ENCODE results near the gene CNTNAP2.

Gene CNTNAP2

GRCh38 chr7:147978651-147979050 is 1862.0 kb downstream of the CNTNAP2 start:
- no peak for DNase-seq (ENCODE audit: low read depth)

GRCh38 chr7:147980826-147981813 is 1864.5 kb downstream of the CNTNAP2 start:
- TF ChIP-seq CTCF (conservative IDR thresholded peaks at IDR 0.05; ENCODE audit: control insufficient read depth, insufficient read depth, low read depth, low read length) = no peak
- H3K4me3 ChIP-seq (ENCODE audit: control insufficient read depth, low read depth, low read length) = no peak overlapping the region
- DNase-seq (ENCODE audit: low read depth) = no peak

More at GRCh38 chr7:147978651-147979050, 1862.0 kb downstream of the CNTNAP2 start:
- no peak overlapping the region for H3K4me3 ChIP-seq (ENCODE audit: control insufficient read depth, low read depth, low read length)
- TF ChIP-seq CTCF (conservative IDR thresholded peaks at IDR 0.05; ENCODE audit: control insufficient read depth, insufficient read depth, low read depth, low read length) = no peak

- no peak for TF ChIP-seq CTCF (conservative IDR thresholded peaks at IDR 0.05; ENCODE audit: control insufficient read depth, insufficient read depth, low read depth, low read length)
These were observed 1865.7 kb downstream of the CNTNAP2 start for GRCh38 chr7:147982307-147982706.

GRCh38 chr7:147984265-147984664 is 1867.7 kb downstream of the CNTNAP2 start:
- TF ChIP-seq CTCF (conservative IDR thresholded peaks at IDR 0.05; ENCODE audit: control insufficient read depth, insufficient read depth, low read depth, low read length) = no peak
- H3K4me3 ChIP-seq (ENCODE audit: control insufficient read depth, low read depth, low read length) = no peak overlapping the region
- no peak for DNase-seq (ENCODE audit: low read depth)

More at GRCh38 chr7:147982307-147982706, 1865.7 kb downstream of the CNTNAP2 start:
- no peak overlapping the region for H3K4me3 ChIP-seq (ENCODE audit: control insufficient read depth, low read depth, low read length)
- DNase-seq (ENCODE audit: low read depth) = no peak

GRCh38 chr7:147990079-147990478 is 1873.5 kb downstream of the CNTNAP2 start:
- no peak for TF ChIP-seq CTCF (conservative IDR thresholded peaks at IDR 0.05; ENCODE audit: control insufficient read depth, insufficient read depth, low read depth, low read length)
- H3K4me3 ChIP-seq (ENCODE audit: control insufficient read depth, low read depth, low read length) = no peak overlapping the region
- no peak for DNase-seq (ENCODE audit: low read depth)

GRCh38 chr7:147990942-147991341 is 1874.3 kb downstream of the CNTNAP2 start:
- no peak overlapping the region for H3K4me3 ChIP-seq (ENCODE audit: control insufficient read depth, low read depth, low read length)
- no peak for DNase-seq (ENCODE audit: low read depth)
- TF ChIP-seq CTCF (conservative IDR thresholded peaks at IDR 0.05; ENCODE audit: control insufficient read depth, insufficient read depth, low read depth, low read length) = no peak

Data from fibroblast of mammary gland (primary cell).